ENCODE results near the gene LTBP2.
"Not testable (repeated sequence)": the region's sequence is repeated elsewhere in the genome, so short reads cannot be mapped to it uniquely, and the experiment has no call there.

Gene LTBP2

DNA sequence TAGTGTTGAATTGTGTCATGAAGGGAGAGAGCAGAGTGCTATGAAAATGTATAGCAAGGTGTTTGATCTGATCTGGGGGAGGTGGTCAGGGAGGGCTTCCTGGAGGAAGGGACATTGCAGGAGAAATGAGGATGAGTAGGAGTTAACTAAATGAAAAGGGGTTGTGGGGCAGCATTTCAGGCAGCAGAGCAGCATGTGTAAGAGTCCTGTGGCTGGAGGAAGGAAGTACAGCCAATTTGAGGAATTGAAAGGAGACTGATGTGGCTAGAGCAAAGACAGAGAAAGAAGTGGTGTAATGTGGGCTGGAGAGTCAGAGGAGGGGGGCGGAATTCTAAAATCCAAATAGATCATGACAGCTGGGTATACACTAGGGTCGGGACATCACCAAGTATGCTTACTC lies 139.4 kb downstream of the LTBP2 start:
- DNase-seq: no peak

- no peak for DNase-seq
These were observed 142.2 kb downstream of the LTBP2 start for GRCh38 chr14:74469548-74470518.

- DNase-seq: no peak
These were observed 143.5 kb downstream of the LTBP2 start for GRCh38 chr14:74468513-74468912.

- DNase-seq: no peak
These were observed 146.7 kb downstream of the LTBP2 start for GRCh38 chr14:74465335-74465734.

DNA sequence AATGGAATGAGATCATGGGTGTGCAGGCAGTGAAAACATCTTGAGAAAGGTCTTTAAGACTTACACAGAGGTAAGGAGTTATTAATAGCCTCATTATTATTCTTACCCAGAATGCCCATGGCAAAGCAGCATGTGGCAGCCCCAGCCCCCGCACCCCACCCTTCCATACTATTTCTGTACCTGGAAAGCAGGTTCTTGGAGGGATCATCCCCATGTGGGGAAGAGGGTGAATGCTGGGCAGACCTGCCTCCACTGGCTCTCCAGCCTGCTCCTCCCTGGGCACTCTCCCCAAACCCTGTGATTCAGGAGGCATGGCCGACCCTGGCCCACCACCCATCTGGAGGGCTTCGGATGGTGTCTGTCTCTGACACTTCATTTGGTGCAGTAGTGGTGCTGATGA lies 147.3 kb downstream of the LTBP2 start:
- DNase-seq: no peak

DNA sequence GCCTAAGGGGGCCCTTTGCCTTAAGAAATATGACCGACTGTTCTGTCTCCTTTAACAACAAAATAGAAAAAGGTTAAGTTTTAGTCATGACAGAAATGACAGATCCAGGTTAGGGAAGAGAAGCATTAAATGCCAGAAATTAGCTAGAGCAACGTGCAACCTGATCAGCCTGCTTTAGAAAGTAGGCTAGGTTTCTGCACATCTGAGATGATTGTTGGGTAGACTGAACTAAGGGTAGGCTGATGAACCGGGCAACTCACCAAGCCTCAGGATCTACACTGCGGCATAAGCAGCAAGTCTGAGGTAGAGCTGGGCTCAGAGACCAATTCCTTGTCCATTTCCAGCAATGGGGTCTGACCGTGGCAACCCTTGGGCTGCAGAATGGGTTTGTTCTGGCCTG lies 148.3 kb downstream of the LTBP2 start:
- DNase-seq: no peak

DNA sequence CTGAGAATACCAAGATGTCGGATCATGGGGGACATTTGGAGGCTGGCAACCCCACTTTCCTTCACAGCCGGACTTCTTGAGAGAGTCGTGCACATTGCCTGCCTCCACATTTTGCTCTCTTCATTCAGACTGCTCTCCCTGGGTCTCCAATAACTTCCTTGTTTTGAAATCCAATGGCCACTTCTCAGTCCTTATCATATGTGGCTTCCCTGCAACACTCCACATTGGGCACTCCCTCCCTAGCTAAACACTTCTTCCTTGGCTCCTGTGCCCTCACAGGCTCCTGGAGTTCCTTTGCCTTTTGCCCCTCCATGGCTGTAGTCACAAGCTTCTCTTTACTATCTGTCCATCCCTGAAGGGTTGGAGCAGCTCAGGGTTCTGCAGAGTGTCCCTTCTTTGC lies 149.0 kb downstream of the LTBP2 start:
- no peak for DNase-seq

GRCh38 chr14:74459976-74460375 lies 152.1 kb downstream of the LTBP2 start:
- no peak for DNase-seq

GRCh38 chr14:74459289-74459946 lies 152.6 kb downstream of the LTBP2 start:
- DNase-seq: no peak

GRCh38 chr14:74457565-74457895 lies 154.5 kb downstream of the LTBP2 start:
- DNase-seq: no peak

GRCh38 chr14:74456684-74457564 lies 155.1 kb downstream of the LTBP2 start:
- no peak for DNase-seq

DNA sequence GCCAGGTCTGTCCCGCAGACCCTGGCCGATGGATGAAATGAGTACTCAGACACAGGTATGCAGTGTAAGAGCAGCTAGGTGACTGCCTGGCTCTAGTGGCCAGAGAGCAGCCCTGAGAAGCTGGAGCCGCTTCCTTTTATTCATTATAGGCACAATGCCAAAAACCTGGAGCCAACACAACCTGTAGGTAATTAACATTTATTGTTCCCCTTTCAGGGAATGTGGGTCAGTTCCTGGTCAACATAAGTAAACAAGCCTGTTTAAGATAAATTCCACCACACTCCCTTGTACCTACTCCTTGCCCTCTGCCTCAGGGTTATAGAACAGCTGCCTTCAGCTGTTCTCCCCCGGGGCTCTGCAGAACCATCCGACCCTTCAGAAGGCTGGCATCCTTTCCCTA lies 157.6 kb downstream of the LTBP2 start:
- not testable (repeated sequence) for DNase-seq
